Activated CD4-positive, alpha-beta T cell treated with anti-CD3 and anti-CD28 coated beads, Interleukin-2, Interleukin-6, amounts not matched to agents 100 ng/mL and 50 ng/mL, durations not matched to agents 16 hours and 8 hours (primary cell): Measurements from ENCODE around the gene ATR.
"Not testable (repeated sequence)": the region's sequence is repeated elsewhere in the genome, so short reads cannot be mapped to it uniquely, and the experiment has no call there.

Source experiments
- DNase-seq: peaks from one replicate; pipeline ENCODE4 v3.0.0-alpha.2; 2020

The ATR gene

DNA sequence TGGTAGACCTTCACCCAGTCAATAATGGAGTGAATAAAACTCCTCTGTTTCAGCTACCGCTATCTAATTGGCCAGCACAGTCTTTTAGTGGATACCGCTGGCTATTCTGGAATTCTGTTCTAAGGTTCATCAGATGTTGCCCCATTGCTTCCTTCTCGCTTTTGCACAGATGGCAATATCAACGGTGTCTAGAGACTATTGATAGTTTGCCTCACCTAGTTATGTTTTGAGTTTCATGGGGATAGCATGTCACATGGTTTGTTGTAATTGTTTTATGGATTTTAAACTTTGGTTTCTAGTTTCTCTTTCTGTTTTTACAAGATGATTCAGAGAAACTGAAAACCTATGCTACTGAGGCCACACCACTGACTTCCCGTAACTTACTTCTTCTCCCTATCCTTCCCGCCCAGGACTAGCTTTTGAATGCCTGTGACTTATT, 132.7 kb downstream of the ATR start:
- DNase-seq: peak; percentile 72

GRCh38 chr3:142444343-142444742, 134.2 kb downstream of the ATR start:
- no peak for DNase-seq

DNA sequence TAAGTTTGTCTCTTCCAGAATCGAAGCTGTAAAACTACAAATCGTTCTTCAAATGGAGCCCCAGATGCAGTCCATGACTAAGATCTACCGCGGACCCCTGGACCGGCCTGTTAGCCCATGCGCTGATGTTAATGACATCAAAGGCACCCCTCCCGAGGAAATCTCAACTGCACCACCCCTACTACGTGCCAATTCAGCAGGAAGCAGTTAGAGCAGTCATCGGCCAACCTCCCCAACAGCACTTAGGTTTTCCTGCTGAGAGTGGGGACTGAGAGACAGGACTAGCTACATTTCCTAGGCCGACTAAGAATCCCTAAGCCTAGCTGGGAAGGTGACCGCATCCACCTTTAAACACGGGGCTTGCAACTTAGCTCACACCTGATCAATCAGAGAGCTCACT, 135.5 kb downstream of the ATR start:
- not testable (repeated sequence) for DNase-seq

- DNase-seq: not testable (repeated sequence)
Observed at GRCh38 chr3:142439499-142440220, 138.9 kb downstream of the ATR start.

DNA sequence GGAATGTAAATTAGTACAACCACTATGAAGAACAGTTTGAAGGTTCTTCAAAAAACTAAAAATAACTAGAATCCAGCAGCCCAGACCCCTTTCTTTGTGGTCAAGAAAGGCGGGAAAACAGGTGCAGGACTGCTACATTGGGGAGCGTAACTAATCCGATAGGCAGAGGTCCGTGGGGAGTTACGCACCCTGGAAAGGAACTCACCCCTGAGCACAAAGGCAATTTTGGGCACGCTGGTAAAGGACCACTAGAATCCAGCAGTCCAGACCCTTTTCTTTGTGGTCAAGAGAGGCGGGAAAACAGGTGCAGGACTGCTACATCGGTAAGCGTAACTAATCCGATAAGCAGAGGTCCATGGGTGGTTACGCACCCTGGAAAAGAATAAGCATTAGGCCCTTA, 140.4 kb downstream of the ATR start:
- not testable (repeated sequence) for DNase-seq

DNA sequence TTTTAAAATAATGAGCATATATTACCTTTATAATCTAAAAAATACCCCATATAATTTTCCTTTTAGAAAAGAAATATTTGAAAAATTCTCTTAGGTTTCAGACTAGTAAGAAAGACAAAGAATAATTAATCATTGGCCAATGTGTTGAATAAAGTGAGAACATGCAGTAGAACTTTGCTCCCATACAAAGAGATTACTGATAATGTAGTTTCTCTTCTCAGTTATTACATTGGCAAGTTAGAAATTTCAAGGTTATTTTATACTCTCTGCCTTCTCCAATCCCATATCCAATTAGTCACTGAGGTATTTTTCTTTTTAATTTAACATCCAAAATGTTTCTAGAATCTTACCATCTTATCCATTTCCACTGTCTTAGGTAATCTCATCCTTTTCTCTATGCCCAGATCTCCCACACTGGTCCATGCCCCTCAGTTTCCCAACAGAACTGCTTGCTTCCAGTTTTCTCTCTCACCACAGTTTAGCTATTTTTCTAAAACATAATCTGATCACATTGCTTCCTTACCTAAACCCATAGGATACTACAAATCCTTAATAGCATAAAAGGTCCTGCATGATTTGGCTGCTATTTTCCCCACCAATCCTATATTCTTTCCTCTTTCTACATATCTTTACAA, 141.5 kb downstream of the ATR start:
- no peak for DNase-seq

DNA sequence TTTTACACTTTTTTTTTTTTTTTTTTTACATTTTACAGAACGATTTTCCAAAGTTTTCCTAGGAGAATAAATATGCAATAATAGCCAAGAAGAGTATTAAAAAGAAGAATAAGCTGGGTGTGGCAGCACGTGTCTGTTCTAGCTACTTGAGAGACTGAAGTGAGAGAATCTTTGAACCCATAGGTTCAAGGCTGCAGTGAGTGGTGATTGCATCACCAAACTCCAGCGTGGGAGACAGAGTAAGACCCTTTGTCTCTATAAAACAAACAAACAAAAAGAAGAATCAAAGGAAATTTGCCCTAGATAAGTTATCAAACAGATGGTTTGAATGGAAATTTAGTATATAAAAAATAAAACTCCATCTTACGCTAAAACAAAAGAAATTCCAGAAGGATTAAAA, 144.0 kb downstream of the ATR start:
- DNase-seq: no peak

GRCh38 chr3:142433110-142433509, 145.4 kb downstream of the ATR start:
- DNase-seq: no peak

GRCh38 chr3:142429582-142429981, 149.0 kb downstream of the ATR start:
- DNase-seq: peak; percentile 5

GRCh38 chr3:142424754-142425153, 153.8 kb downstream of the ATR start:
- DNase-seq: no peak

- DNase-seq: no peak
Observed at GRCh38 chr3:142418926-142419592, 159.5 kb downstream of the ATR start.

DNA sequence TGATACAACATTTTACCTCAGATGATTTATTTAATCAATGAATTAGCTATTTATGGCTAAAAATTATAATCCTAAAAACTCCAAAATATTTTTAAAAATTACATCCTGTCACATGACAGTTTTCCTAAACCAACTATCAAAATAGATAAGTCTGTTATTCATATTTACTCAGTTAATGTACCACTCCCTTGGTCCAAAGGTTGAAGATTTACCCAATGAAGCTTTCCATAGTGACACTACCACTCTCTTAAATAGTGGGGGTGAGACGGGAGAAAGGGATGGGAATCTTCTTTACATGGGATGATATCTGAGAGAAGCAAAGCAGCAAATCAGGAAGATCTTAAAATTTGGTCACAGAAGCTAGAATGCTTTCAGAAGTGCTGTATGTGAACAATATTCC, 161.2 kb downstream of the ATR start:
- DNase-seq: no peak

GRCh38 chr3:142400537-142400936, 178.0 kb downstream of the ATR start:
- DNase-seq: not testable (repeated sequence)
